Suprapubic skin (tissue), 4 donors: Measurements from ENCODE around the gene RASSF7. TPM values are rescaled to one million over a fixed set of nuclear protein-coding genes. Genes with fewer than 3 reads are reported as not detected.

ENCODE experiments used
- DNase-seq, 2 donors: peaks; one replicate each; pipeline ENCODE4 v3.0.0-alpha.2; 2019; ENCODE audit warnings: low spot score in 2 of 2
- H3K27ac ChIP-seq: fragments of 200-600 bp; sonication (generic); one replicate; pipeline ENCODE4 v1.5.1; 2019
- H3K27me3 ChIP-seq: fragments of 200-600 bp; sonication (generic); one replicate; pipeline ENCODE4 v1.5.1; 2019
- H3K36me3 ChIP-seq: fragments of 200-600 bp; sonication (generic); one replicate; pipeline ENCODE4 v1.5.1; 2019
- H3K4me1 ChIP-seq: fragments of 200-600 bp; sonication (generic); one replicate; pipeline ENCODE4 v1.5.1; 2019
- H3K4me3 ChIP-seq: fragments of 200-600 bp; sonication (generic); one replicate; pipeline ENCODE4 v1.5.1; 2019; ENCODE audit warnings: mild to moderate bottlenecking
- H3K9me3 ChIP-seq: fragments of 200-600 bp; sonication (generic); one replicate; pipeline ENCODE4 v1.5.1; 2019
- CTCF ChIP-seq, 2 donors: fragments of 200-600 bp in 1 of 2; fragments of 450-650 bp in 1 of 2; sonication (generic) in 1 of 2; IDR thresholded peaks; one replicate each; pipeline ENCODE4 v1.5.1; 2016 to 2019; ENCODE audit warnings: antibody characterized with exemption in 2 of 2, mild to moderate bottlenecking in 1 of 2, moderate library complexity in 1 of 2
- EP300 ChIP-seq: sonication (generic); formaldehyde crosslinking; IDR thresholded peaks from one replicate; pipeline ENCODE4 v1.6.1; 2017; ENCODE audit warnings: antibody characterized with exemption
- POLR2A ChIP-seq, 2 donors: fragments of 450-650 bp; IDR thresholded peaks; one replicate each; pipeline ENCODE4 v1.6.1; 2017; ENCODE audit warnings: antibody characterized with exemption in 2 of 2, mild to moderate bottlenecking in 2 of 2, moderate library complexity in 2 of 2
- POLR2AphosphoS5 ChIP-seq, 3 donors: sonication (generic); formaldehyde crosslinking; IDR thresholded peaks; one replicate each; pipeline ENCODE4 v1.6.1; 2017; ENCODE audit warnings: antibody characterized with exemption in 3 of 3
- WGBS: methylation state at CpG from one replicate; pipeline ENCODE4 v1.1.5; 2018; 5-methylcytosine and 5-hydroxymethylcytosine counted together
- total RNA-seq, 4 donors: library from RNA; depleted of rRNA; stranded (reverse); fragments of >200 nt; gene quantifications; one replicate each; pipeline ENCODE4 v1.1.0, GENCODE V29; 2016

The RASSF7 gene
- total RNA-seq: 100 to 1,000 TPM in 1 of 4 donors, 10 to 100 TPM in 3; 82.6 to 113 (median 87.0) TPM

GRCh38 chr11:560305-561147 is at the start of gene RASSF7, which contains the start of gene LMNTD2:
TSS of gene RASSF7 (plus strand) at chr11:560970. CDS start at chr11:561769, 799 bp downstream.
TSS of gene LMNTD2 (minus strand) at chr11:560738. CDS start at chr11:560716, 22 bp downstream.
- DNase-seq: peak; percentile 92 to 95
- TF ChIP-seq POLR2AphosphoS5 (IDR thresholded peaks at IDR 0.05): peak in 1 of 3 donors; percentile 60
- no peak for TF ChIP-seq CTCF (IDR thresholded peaks at IDR 0.05)
- peak in 1 of 2 donors; percentile 8 for TF ChIP-seq POLR2A (IDR thresholded peaks at IDR 0.05)
- no peak for TF ChIP-seq EP300
- peaks cover 19% of the 10 kb centered on the region for H3K27me3 ChIP-seq
- H3K4me1 ChIP-seq: peaks cover 53% of the 10 kb centered on the region
- peak within 1 kb of the TSS; percentile 86 for H3K4me3 ChIP-seq
- WGBS: 0% methylated on average over 25 of the region's 95 CpGs
- no peaks in the 10 kb centered on the region for H3K36me3 ChIP-seq
- H3K9me3 ChIP-seq: no peaks in the 10 kb centered on the region
- peak within 1 kb of the TSS; percentile 89 for H3K27ac ChIP-seq

- WGBS: 92% methylated on average over 29 of the region's 29 CpGs
- Histone ChIP-seq H3K27me3 (no peaks in the 10 kb centered on the region), H3K9me3 (no peaks in the 10 kb centered on the region), H3K4me1 (peaks cover 11% of the 10 kb centered on the region), H3K36me3 (peaks cover 12% of the 10 kb centered on the region), H3K4me3 (no peak overlapping the region), H3K27ac (no peak overlapping the region)
- TF ChIP-seq CTCF (IDR thresholded peaks at IDR 0.05) (no peak), EP300 (no peak), POLR2A (IDR thresholded peaks at IDR 0.05) (no peak), POLR2AphosphoS5 (IDR thresholded peaks at IDR 0.05) (no peak)
- no peak for DNase-seq
Observed at GRCh38 chr11:512761-513595, 47.8 kb upstream of the RASSF7 start.

- Histone ChIP-seq H3K27ac (peak overlapping the region; percentile 78), H3K27me3 (no peaks in the 10 kb centered on the region), H3K9me3 (no peaks in the 10 kb centered on the region), H3K4me1 (peaks cover 12% of the 10 kb centered on the region), H3K4me3 (no peak overlapping the region), H3K36me3 (peaks cover 12% of the 10 kb centered on the region)
- WGBS: 91% methylated on average over 10 of the region's 10 CpGs
- no peak for DNase-seq
- TF ChIP-seq CTCF (IDR thresholded peaks at IDR 0.05) (no peak), EP300 (no peak), POLR2A (IDR thresholded peaks at IDR 0.05) (no peak), POLR2AphosphoS5 (IDR thresholded peaks at IDR 0.05) (no peak)
Observed at GRCh38 chr11:514606-515005, 46.2 kb upstream of the RASSF7 start.

GRCh38 chr11:515131-515530 is 45.6 kb upstream of the RASSF7 start:
- no peak for TF ChIP-seq EP300
- TF ChIP-seq POLR2A (IDR thresholded peaks at IDR 0.05): no peak
- TF ChIP-seq POLR2AphosphoS5 (IDR thresholded peaks at IDR 0.05): no peak
- TF ChIP-seq CTCF (IDR thresholded peaks at IDR 0.05): no peak
- H3K27me3 ChIP-seq: no peaks in the 10 kb centered on the region
- H3K36me3 ChIP-seq: peaks cover 12% of the 10 kb centered on the region
- H3K4me1 ChIP-seq: peaks cover 12% of the 10 kb centered on the region
- 73% methylated on average over 6 of the region's 6 CpGs for WGBS
- no peaks in the 10 kb centered on the region for H3K9me3 ChIP-seq
- DNase-seq: no peak
- no peak overlapping the region for H3K4me3 ChIP-seq
- H3K27ac ChIP-seq: peak overlapping the region; percentile 78
